B cell (primary cell): ENCODE results near the gene CDC42BPG. TPM values are rescaled to one million over a fixed set of nuclear protein-coding genes. Genes with fewer than 3 reads are reported as not detected.

Experiments used
- ATAC-seq: fragments of 200-7000 bp; cut with Tn5 transposase; one replicate; pipeline ENCODE4 v1.10.0; 2021; ENCODE audit warnings: low read depth, mild to moderate bottlenecking, moderate number of reproducible peaks, moderate library complexity
- CTCF ChIA-PET: fragments of 350-600 bp; sonication (Branson Sonifier 250); formaldehyde crosslinking; loops from one replicate; lab custom pipeline; 2021; ENCODE audit warnings: antibody characterized with exemption, inconsistent platforms; lab: Charles Lee
- POLR2A ChIA-PET: fragments of 350-600 bp; sonication (Branson Sonifier 250); formaldehyde crosslinking; loops from one replicate; lab custom pipeline; 2021; ENCODE audit warnings: antibody characterized with exemption; lab: Charles Lee
- DNase-seq: peaks from one replicate; pipeline ENCODE4 v3.0.0; 2013
- H2AFZ ChIP-seq: 2 replicates; pipeline ENCODE4 v1.6.1; 2012; ENCODE audit warnings: mild to moderate bottlenecking, low read depth, low read length; ENCODE audit not compliant: insufficient read depth, poor library complexity, severe bottlenecking
- H3K27ac ChIP-seq, 2 donors: 1 replicate in 1 of 2; 2 replicates in 1 of 2; pipeline ENCODE4 v1.5.1; 2012 to 2013; ENCODE audit warnings: low read length in 2 of 2, mild to moderate bottlenecking in 2 of 2, moderate library complexity in 1 of 2
- H3K27me3 ChIP-seq, 4 experiments: fragments of 200-600 bp in 1 of 4; sonication (generic) in 1 of 4; replicated peaks in 1 of 4; 1 replicate in 2 of 4; 2 replicates in 2 of 4; pipeline versions ENCODE4 v1.6.1 to v1.7.0; 2013 to 2016; ENCODE audit warnings: low read length in 3 of 4, mild to moderate bottlenecking in 2 of 4, mixed read lengths in 1 of 4, moderate library complexity in 1 of 4; ENCODE audit not compliant: insufficient read depth in 4 of 4, control insufficient read depth in 3 of 4; ENCODE audit errors: control extremely low read depth in 1 of 4
- H3K36me3 ChIP-seq, 2 experiments: replicated peaks in 1 of 2; 1 replicate in 1 of 2; 2 replicates in 1 of 2; pipeline versions ENCODE4 v1.6.1 to v1.7.1; 2013; ENCODE audit warnings: low read length in 1 of 2; ENCODE audit not compliant: insufficient read depth in 2 of 2, control insufficient read depth in 1 of 2; ENCODE audit errors: control extremely low read depth in 1 of 2, extremely low read depth in 1 of 2
- H3K4me1 ChIP-seq, 2 donors: fragments of 200-600 bp in 1 of 2; sonication (generic) in 1 of 2; 1 replicate in 1 of 2; 2 replicates in 1 of 2; pipeline versions ENCODE4 v1.5.1 to v1.6.1; 2013 to 2017; ENCODE audit warnings: low read length in 2 of 2; ENCODE audit not compliant: control insufficient read depth in 2 of 2, insufficient read depth in 2 of 2
- H3K4me2 ChIP-seq: replicated peaks from 2 replicates; pipeline ENCODE3; 2012; ENCODE audit warnings: mild to moderate bottlenecking, low read depth, low read length; ENCODE audit not compliant: poor library complexity, severe bottlenecking
- H3K4me3 ChIP-seq, 5 experiments: fragments of 200-600 bp in 1 of 5; sonication (generic) in 1 of 5; 1 replicate in 3 of 5; 2 replicates in 2 of 5; pipeline versions ENCODE4 v1.5.1 to v1.7.0; 2011 to 2016; ENCODE audit warnings: low read length in 4 of 5, mild to moderate bottlenecking in 4 of 5, low read depth in 2 of 5, control low read depth in 1 of 5, moderate library complexity in 1 of 5; ENCODE audit not compliant: insufficient read depth in 1 of 5; ENCODE audit errors: control extremely low read depth in 1 of 5, extremely low read depth in 1 of 5
- H3K79me2 ChIP-seq: fragments of 200-600 bp; sonication (generic); one replicate; pipeline ENCODE4 v1.6.0; 2016; ENCODE audit warnings: low read length; ENCODE audit not compliant: control insufficient read depth, insufficient read depth
- H3K9ac ChIP-seq: fragments of 200-600 bp; sonication (generic); 2 replicates; pipeline ENCODE4 v1.6.1; 2017; ENCODE audit warnings: mild to moderate bottlenecking, low read length, moderate library complexity
- H3K9me3 ChIP-seq, 3 donors: one replicate each; pipeline versions ENCODE4 v1.6.1 to v1.7.1; 2013; ENCODE audit warnings: low read length in 2 of 3; ENCODE audit not compliant: control insufficient read depth in 2 of 3, insufficient read depth in 1 of 3; ENCODE audit errors: control extremely low read depth in 1 of 3
- H4K20me1 ChIP-seq: 2 replicates; pipeline ENCODE4 v1.6.0; 2012; ENCODE audit warnings: mild to moderate bottlenecking, low read length; ENCODE audit not compliant: insufficient read depth, control insufficient read depth, poor library complexity, severe bottlenecking
- H3K27ac Mint-ChIP-seq: one replicate; pipeline ENCODE4 v1.8.0; 2021; ENCODE audit warnings: mixed read lengths
- H3K27me3 Mint-ChIP-seq: one replicate; pipeline ENCODE4 v1.8.0; 2021; ENCODE audit warnings: mixed read lengths
- H3K4me1 Mint-ChIP-seq: one replicate; pipeline ENCODE4 v1.8.0; 2021; ENCODE audit warnings: mixed read lengths
- H3K4me3 Mint-ChIP-seq: one replicate; pipeline ENCODE4 v1.8.0; 2021; ENCODE audit warnings: mixed read lengths
- H3K9me3 Mint-ChIP-seq: one replicate; pipeline ENCODE4 v1.8.0; 2022; ENCODE audit warnings: mixed read lengths; ENCODE audit not compliant: insufficient read depth
- CTCF ChIP-seq: fragments of 200-600 bp; IDR thresholded peaks from one replicate; pipeline ENCODE4 v1.8.0; 2022; ENCODE audit warnings: antibody characterized with exemption, mild to moderate bottlenecking
- EZH2 ChIP-seq: IDR thresholded peaks from 2 replicates; pipeline ENCODE4 v1.6.1; 2012; ENCODE audit warnings: borderline replicate concordance, low read depth, mild to moderate bottlenecking, moderate library complexity, low read length; ENCODE audit not compliant: insufficient read depth, poor library complexity, severe bottlenecking
- WGBS: methylation state at CpG from one replicate; pipeline ENCODE4 v1.1.5; 2013; ENCODE audit warnings: missing lambda C conversion rate; ENCODE audit not compliant: insufficient coverage; 5-methylcytosine and 5-hydroxymethylcytosine counted together
- intact Hi-C: fragments of 100-400 bp; cut with micrococcal nuclease; formaldehyde crosslinking; loops from one replicate; pipeline ENCODE4 v1.10.0; 2022
- polyA plus RNA-seq: library from polyadenylated mRNA; depleted of rRNA; stranded (reverse); fragments of >200 nt; gene quantifications from 2 replicates; pipeline ENCODE4 v1.2.3, GENCODE V29; 2012
- total RNA-seq, 2 donors: library from RNA; stranded (reverse); fragments of 120-200 nt in 1 of 2; gene quantifications; 1 replicate in 1 of 2; 2 replicates in 1 of 2; pipeline versions ENCODE4 v1.2.3 to v1.2.4, GENCODE V29; 2013 to 2022

Gene CDC42BPG
- total and polyA plus RNA-seq, 2 donors (not counting 1 experiment from before 2014, with no cell fraction given): 3.7 to 8.7 TPM

GRCh38 chr11:64827451-64827839 is 17.0 kb downstream of the CDC42BPG start:
- WGBS: 99% methylated on average over 22 of the region's 22 CpGs
- Histone ChIP-seq H3K4me2 (no peak overlapping the region), H3K79me2 (no peaks in the 10 kb centered on the region), H4K20me1 (no peaks in the 10 kb centered on the region), H3K27ac (no peak overlapping the region), H2AFZ (no peak overlapping the region), H3K4me3 (no peak overlapping the region), H3K4me1 (no peaks in the 10 kb centered on the region), H3K9ac (no peak overlapping the region), H3K9me3 (no peaks in the 10 kb centered on the region), H3K36me3 (peaks cover 0 to 3% of the 10 kb centered on the region in 2 experiments), H3K27me3 (no peaks in the 10 kb centered on the region)
- intact Hi-C loops: no loop called here
- Mint-ChIP-seq H3K27me3 (no peaks in the 10 kb centered on the region), H3K9me3 (no peaks in the 10 kb centered on the region), H3K27ac (no peak overlapping the region), H3K4me1 (peaks cover 2% of the 10 kb centered on the region), H3K4me3 (no peak overlapping the region)
- POLR2A ChIA-PET: no interaction called here
- TF ChIP-seq EZH2: no peak
- TF ChIP-seq CTCF: no peak
- ATAC-seq (no peak), DNase-seq (no peak)
- CTCF ChIA-PET: interaction anchor here (0.8 kb wide), 1 partner anchor 60 kb away, joined by 3 read pairs; no protein-coding TSS in a partner anchor

- Histone ChIP-seq H3K36me3 (peaks cover 0 to under 1% of the 10 kb centered on the region in 2 experiments), H3K4me2 (no peak overlapping the region), H2AFZ (no peak overlapping the region), H3K4me3 (no peak overlapping the region), H3K9ac (no peak overlapping the region), H3K4me1 (no peaks in the 10 kb centered on the region), H3K79me2 (no peaks in the 10 kb centered on the region), H3K27ac (no peak overlapping the region), H4K20me1 (no peaks in the 10 kb centered on the region), H3K27me3 (no peaks in the 10 kb centered on the region), H3K9me3 (no peaks in the 10 kb centered on the region)
- ATAC-seq (no peak), DNase-seq (no peak)
- Mint-ChIP-seq H3K27ac (no peak overlapping the region), H3K27me3 (no peaks in the 10 kb centered on the region), H3K4me1 (peaks cover 2% of the 10 kb centered on the region), H3K9me3 (no peaks in the 10 kb centered on the region), H3K4me3 (no peak overlapping the region)
- ChIA-PET POLR2A (interaction anchor here (1.0 kb wide), 1 partner anchor 25 kb away, joined by 3 read pairs; no protein-coding TSS in a partner anchor), CTCF (interaction anchor here (0.8 kb wide), 1 partner anchor 60 kb away, joined by 3 read pairs; no protein-coding TSS in a partner anchor)
- WGBS: 98% methylated on average over 40 of the region's 52 CpGs
- no peak for TF ChIP-seq CTCF
- no peak for TF ChIP-seq EZH2
- intact Hi-C loops: no loop called here
These were observed 17.6 kb downstream of the CDC42BPG start for GRCh38 chr11:64826578-64827450.
